Measurements from ENCODE around the gene NLGN1.

- TF ChIP-seq, protein P1, sequence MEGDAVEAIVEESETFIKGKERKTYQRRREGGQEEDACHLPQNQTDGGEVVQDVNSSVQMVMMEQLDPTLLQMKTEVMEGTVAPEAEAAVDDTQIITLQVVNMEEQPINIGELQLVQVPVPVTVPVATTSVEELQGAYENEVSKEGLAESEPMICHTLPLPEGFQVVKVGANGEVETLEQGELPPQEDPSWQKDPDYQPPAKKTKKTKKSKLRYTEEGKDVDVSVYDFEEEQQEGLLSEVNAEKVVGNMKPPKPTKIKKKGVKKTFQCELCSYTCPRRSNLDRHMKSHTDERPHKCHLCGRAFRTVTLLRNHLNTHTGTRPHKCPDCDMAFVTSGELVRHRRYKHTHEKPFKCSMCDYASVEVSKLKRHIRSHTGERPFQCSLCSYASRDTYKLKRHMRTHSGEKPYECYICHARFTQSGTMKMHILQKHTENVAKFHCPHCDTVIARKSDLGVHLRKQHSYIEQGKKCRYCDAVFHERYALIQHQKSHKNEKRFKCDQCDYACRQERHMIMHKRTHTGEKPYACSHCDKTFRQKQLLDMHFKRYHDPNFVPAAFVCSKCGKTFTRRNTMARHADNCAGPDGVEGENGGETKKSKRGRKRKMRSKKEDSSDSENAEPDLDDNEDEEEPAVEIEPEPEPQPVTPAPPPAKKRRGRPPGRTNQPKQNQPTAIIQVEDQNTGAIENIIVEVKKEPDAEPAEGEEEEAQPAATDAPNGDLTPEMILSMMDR (IDR thresholded peaks at IDR 0.05), result no peak
- no peak for TF ChIP-seq POLR2AphosphoS5 (IDR thresholded peaks at IDR 0.05)
Observed at GRCh38 chr3:173932624-173933023, 535.1 kb downstream of the NLGN1 start.
